GM12874 (cell line): ENCODE data around the gene NXPE3.
A peak's percentile ranks its signal among the peaks of the same experiment; 100 is the strongest.

ENCODE experiments used
- TF ChIP-seq, protein P1 (sequence below): IDR thresholded peaks from 2 replicates; pipeline ENCODE4 v1.5.1; 2011; ENCODE audit warnings: low read depth, mild to moderate bottlenecking, control low read depth, low read length, moderate library complexity; ENCODE audit not compliant: insufficient read depth

Gene NXPE3

DNA sequence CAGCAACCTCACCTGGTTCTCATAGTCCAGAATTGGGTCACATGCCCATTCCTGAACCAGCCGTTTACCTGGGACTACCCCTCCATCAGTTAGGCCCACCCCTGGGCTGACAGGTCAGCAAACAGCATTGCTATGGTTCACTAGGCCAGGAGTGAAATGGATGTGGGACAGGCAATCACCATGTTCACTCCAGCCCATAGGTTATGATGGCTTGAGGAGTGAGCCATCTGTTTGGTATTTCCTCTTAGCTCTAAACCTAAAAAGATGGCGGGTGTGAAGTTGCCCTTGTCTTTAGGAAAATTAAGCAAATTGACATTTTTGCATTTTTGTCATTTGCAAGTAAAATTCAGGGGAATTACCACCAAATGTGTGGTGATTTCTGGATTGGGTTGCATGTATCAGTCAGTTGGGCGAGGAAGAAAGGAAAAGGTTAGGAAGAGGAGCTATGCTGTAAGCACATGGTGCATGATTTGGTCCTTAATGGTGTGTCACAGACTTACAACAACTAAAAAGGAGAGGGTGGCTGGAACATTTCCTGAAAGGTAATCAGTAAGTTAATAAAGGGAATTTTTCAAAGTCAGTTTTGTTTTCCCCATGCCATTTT is 17.2 kb downstream of the NXPE3 start:
- TF ChIP-seq, protein P1, sequence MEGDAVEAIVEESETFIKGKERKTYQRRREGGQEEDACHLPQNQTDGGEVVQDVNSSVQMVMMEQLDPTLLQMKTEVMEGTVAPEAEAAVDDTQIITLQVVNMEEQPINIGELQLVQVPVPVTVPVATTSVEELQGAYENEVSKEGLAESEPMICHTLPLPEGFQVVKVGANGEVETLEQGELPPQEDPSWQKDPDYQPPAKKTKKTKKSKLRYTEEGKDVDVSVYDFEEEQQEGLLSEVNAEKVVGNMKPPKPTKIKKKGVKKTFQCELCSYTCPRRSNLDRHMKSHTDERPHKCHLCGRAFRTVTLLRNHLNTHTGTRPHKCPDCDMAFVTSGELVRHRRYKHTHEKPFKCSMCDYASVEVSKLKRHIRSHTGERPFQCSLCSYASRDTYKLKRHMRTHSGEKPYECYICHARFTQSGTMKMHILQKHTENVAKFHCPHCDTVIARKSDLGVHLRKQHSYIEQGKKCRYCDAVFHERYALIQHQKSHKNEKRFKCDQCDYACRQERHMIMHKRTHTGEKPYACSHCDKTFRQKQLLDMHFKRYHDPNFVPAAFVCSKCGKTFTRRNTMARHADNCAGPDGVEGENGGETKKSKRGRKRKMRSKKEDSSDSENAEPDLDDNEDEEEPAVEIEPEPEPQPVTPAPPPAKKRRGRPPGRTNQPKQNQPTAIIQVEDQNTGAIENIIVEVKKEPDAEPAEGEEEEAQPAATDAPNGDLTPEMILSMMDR = no peak

DNA sequence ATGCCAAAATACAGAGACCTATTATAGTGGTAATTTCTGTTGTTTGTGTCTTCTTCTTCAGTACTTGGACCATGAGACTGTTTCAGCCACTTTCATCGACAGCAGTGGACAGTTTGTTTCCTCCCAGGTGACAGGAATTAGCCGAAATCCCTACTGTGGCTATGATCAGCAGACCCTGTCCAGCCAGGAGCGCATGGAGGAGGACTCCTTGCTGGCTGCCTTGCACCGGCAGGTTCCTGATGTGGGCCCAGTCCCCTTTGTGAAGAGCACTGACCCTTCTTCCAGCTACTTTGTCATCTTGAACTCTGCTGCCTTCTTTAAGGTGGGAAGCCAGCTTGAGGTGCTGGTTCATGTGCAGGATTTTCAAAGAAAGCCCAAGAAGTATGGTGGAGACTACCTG is 22.2 kb downstream of the NXPE3 start:
- TF ChIP-seq, protein P1 = no peak

DNA sequence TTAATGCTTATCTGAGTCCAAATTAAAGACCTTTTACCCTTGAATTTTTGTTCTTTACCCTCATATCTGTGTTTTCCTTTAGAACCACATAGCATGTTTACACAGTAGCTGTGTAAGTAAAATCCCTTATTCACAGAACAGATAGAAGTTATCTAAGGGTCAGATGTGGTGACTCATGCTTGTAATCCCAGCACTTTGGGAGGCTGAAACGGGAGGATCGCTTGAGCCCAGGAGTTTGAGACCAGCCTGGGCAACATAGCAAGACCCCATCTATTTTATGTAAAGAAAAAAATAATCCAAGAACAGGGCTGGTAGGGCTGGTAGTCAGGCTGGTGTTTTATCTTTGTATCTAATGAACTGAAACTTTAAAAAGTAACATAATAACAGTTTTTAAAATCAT is 23.2 kb downstream of the NXPE3 start:
- TF ChIP-seq, protein P1 = no peak

DNA sequence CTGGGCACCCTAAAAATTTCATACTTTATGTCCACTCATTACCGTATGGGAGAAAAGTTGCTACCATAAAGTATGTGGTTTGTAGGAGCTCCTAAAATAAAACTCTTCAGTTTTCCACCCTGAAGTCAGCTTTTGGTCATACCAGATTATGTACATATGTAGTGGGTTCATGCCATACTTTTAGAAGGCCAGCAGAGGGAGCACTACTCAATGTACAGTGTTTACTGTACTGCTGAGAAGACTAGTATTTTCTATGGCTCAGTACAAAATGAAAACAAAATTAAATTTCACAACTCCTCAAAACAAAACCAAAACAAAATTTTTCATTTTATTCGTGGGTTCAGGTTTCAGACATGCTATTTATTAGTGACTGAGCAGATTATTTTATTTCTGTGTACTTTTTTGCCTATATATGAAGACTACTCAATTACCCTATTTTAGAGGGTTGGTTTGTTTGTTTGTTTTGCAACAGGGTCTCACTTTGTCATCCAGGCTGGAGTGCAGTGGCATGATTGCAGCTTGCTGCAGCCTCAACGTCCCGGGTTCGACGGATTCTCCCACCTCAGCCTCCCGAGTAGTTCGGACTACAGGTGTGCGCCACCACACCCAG is 24.3 kb downstream of the NXPE3 start:
- TF ChIP-seq, protein P1 = peak; percentile 73

DNA sequence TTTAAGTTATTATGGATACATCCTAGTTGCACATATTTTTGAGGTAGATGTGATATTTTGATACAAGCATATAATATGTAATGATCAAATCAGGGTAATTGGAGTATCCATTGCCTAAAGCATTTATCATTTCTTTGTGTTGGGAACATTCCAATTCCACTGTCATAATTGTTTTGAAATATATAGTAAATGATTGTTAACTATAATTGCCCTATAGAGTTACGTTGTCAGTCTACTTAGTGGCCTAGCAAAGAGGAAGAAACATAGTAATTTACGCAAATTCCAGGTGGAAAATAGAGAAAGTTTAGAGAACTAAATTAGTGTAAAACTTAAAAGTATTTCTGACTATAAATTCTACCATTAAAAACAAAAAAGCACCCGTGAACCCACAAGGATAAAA is 24.9 kb downstream of the NXPE3 start:
- TF ChIP-seq, protein P1 = no peak

DNA sequence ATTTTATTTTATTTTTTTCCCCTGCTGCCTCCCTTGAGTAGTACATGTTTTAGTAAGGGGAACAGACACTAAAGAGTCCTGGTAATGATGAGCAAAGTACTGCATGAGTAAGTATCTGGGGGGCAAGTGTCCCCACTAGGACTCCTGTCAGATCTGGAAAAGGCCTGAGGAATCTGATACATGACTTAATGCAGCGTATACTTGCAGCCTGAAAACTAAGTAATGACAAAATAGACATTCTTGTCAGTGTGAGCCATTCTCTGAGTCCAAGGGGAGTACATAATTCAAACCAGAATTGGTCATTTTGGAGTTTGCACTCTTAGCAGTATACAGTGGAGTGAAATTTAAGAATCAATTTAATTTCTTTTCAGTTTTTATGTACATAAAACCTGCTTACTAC is 27.5 kb downstream of the NXPE3 start:
- TF ChIP-seq, protein P1 = no peak

DNA sequence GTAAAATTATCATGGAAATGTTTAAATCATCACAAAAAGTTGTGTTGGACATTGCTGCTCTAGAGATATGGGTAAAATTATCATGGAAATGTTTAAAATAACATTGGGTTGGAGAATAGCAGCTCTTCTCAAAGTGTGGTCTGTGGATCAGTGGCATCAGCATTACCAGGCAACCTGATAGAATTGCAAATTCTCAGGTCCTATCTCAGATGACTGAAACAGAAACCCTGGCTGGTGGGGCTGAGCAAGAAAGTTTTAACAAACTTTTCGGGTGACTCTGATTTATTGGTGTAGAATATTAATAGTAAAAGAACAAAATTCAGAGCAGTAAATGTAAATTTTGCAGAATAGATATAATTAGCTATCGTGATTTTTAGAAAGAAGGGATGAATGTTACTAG is 28.9 kb downstream of the NXPE3 start:
- TF ChIP-seq, protein P1 = no peak
